ENCODE results near the gene WASF2. TPM values are rescaled to one million over a fixed set of nuclear protein-coding genes. Genes with fewer than 3 reads are reported as not detected.
"Not testable (repeated sequence)": the region's sequence is repeated elsewhere in the genome, so short reads cannot be mapped to it uniquely, and the experiment has no call there.

WASF2 gene
- total RNA-seq, 1 donor from 2014 or later, result 35.0 TPM

DNA sequence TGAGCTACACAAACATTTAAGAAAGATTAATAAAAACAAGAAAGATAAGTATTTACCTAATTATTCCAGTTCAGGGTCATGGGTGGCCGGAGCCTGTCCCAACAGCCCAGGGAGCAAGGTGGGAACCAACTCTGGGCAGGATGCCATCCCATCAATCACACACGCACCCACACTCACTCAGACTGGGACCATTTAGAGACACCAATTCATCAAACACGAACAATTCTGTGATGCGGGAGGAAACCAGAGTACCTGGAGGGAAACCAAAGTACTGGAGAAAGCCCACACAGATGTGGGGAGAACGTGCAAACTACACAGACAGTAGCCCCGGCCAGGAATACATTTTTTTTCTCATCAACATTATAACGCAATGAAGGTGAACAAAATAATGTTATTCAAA, 16.2 kb downstream of the WASF2 start:
- Histone ChIP-seq H3K79me2 (ENCODE audit: low read depth) (peaks cover 92% of the 10 kb centered on the region), H3K36me3 (no peaks in the 10 kb centered on the region), H4K20me1 (ENCODE audit: low read depth) (peaks cover 43% of the 10 kb centered on the region), H3K27ac (no peak overlapping the region), H3K4me2 (no peak overlapping the region), H3K9me3 (ENCODE audit: low read depth) (no peaks in the 10 kb centered on the region), H3K4me1 (no peaks in the 10 kb centered on the region), H3K27me3 (no peaks in the 10 kb centered on the region), H3K9ac (no peak overlapping the region), H3K4me3 (no peak overlapping the region), H2AFZ (replicated peaks) (no peak overlapping the region), H3F3A (ENCODE audit: low read depth) (peaks cover 8% of the 10 kb centered on the region)
- H3K9me3 Mint-ChIP-seq, result peaks cover 23% of the 10 kb centered on the region
- H3K27me3 Mint-ChIP-seq (ENCODE audit: insufficient read depth, low read depth), result peaks cover 4% of the 10 kb centered on the region
- no peak for DNase-seq (ENCODE audit: low spot score)
- TF ChIP-seq EZH2phosphoT487 (IDR thresholded peaks at IDR 0.05) (no peak), EZH2 (IDR thresholded peaks at IDR 0.05) (no peak)
- TF ChIP-seq, protein P1, sequence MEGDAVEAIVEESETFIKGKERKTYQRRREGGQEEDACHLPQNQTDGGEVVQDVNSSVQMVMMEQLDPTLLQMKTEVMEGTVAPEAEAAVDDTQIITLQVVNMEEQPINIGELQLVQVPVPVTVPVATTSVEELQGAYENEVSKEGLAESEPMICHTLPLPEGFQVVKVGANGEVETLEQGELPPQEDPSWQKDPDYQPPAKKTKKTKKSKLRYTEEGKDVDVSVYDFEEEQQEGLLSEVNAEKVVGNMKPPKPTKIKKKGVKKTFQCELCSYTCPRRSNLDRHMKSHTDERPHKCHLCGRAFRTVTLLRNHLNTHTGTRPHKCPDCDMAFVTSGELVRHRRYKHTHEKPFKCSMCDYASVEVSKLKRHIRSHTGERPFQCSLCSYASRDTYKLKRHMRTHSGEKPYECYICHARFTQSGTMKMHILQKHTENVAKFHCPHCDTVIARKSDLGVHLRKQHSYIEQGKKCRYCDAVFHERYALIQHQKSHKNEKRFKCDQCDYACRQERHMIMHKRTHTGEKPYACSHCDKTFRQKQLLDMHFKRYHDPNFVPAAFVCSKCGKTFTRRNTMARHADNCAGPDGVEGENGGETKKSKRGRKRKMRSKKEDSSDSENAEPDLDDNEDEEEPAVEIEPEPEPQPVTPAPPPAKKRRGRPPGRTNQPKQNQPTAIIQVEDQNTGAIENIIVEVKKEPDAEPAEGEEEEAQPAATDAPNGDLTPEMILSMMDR (IDR thresholded peaks at IDR 0.05), result no peak
- no peak overlapping the region for H3K4me3 Mint-ChIP-seq
- H3K27ac Mint-ChIP-seq, result no peak overlapping the region
- H3K36me3 Mint-ChIP-seq, result peaks cover 41% of the 10 kb centered on the region
- peaks cover 14% of the 10 kb centered on the region for H3K4me1 Mint-ChIP-seq

GRCh38 chr1:27472098-27472497, 17.9 kb downstream of the WASF2 start:
- not testable (repeated sequence) for H3K27ac ChIP-seq; H3K9ac ChIP-seq; DNase-seq (ENCODE audit: low spot score); H3K4me1 ChIP-seq; H3K9me3 ChIP-seq (ENCODE audit: low read depth); H3K36me3 ChIP-seq; H3K4me2 ChIP-seq; H2AFZ ChIP-seq (replicated peaks); H3K4me3 Mint-ChIP-seq; H3K27ac Mint-ChIP-seq; H3K4me3 ChIP-seq; H3K27me3 ChIP-seq; H3F3A ChIP-seq (ENCODE audit: low read depth); H3K27me3 Mint-ChIP-seq (ENCODE audit: insufficient read depth, low read depth)
- Histone ChIP-seq H4K20me1 (ENCODE audit: low read depth) (peaks cover 41% of the 10 kb centered on the region), H3K79me2 (ENCODE audit: low read depth) (peaks cover 95% of the 10 kb centered on the region)
- Mint-ChIP-seq H3K4me1 (peaks cover 14% of the 10 kb centered on the region), H3K36me3 (peaks cover 43% of the 10 kb centered on the region), H3K9me3 (peaks cover 23% of the 10 kb centered on the region)

- H3K27ac ChIP-seq, result no peak overlapping the region
- Mint-ChIP-seq H3K27me3 (ENCODE audit: insufficient read depth, low read depth) (peaks cover 4% of the 10 kb centered on the region), H3K4me1 (peaks cover 8% of the 10 kb centered on the region), H3K4me3 (no peak overlapping the region), H3K9me3 (peaks cover 23% of the 10 kb centered on the region), H3K27ac (no peak overlapping the region), H3K36me3 (peaks cover 39% of the 10 kb centered on the region)
- H2AFZ ChIP-seq (replicated peaks), result no peak overlapping the region
- H3K9ac ChIP-seq, result no peak overlapping the region
- peaks cover under 1% of the 10 kb centered on the region for H3F3A ChIP-seq (ENCODE audit: low read depth)
- no peak overlapping the region for H3K4me3 ChIP-seq
- no peaks in the 10 kb centered on the region for H3K4me1 ChIP-seq
- no peaks in the 10 kb centered on the region for H3K9me3 ChIP-seq (ENCODE audit: low read depth)
- no peaks in the 10 kb centered on the region for H3K36me3 ChIP-seq
- no peak overlapping the region for H3K4me2 ChIP-seq
- TF ChIP-seq EZH2 (IDR thresholded peaks at IDR 0.05) (no peak), EZH2phosphoT487 (IDR thresholded peaks at IDR 0.05) (no peak)
- TF ChIP-seq, protein P1 (IDR thresholded peaks at IDR 0.05), result no peak
- H3K27me3 ChIP-seq, result no peaks in the 10 kb centered on the region
- DNase-seq (ENCODE audit: low spot score), result no peak
- peaks cover 34% of the 10 kb centered on the region for H4K20me1 ChIP-seq (ENCODE audit: low read depth)
- peaks cover 95% of the 10 kb centered on the region for H3K79me2 ChIP-seq (ENCODE audit: low read depth)
Observed at GRCh38 chr1:27471477-27471876, 18.5 kb downstream of the WASF2 start.

GRCh38 chr1:27469334-27469733, 20.6 kb downstream of the WASF2 start:
- Mint-ChIP-seq H3K4me3 (no peak overlapping the region), H3K27ac (no peak overlapping the region), H3K36me3 (peaks cover 47% of the 10 kb centered on the region), H3K9me3 (peaks cover 33% of the 10 kb centered on the region), H3K4me1 (peaks cover 4% of the 10 kb centered on the region), H3K27me3 (ENCODE audit: insufficient read depth, low read depth) (peaks cover 4% of the 10 kb centered on the region)
- DNase-seq (ENCODE audit: low spot score), result no peak
- Histone ChIP-seq H3K27ac (no peak overlapping the region), H3K27me3 (no peaks in the 10 kb centered on the region), H3K9ac (no peak overlapping the region), H3F3A (ENCODE audit: low read depth) (peaks cover 6% of the 10 kb centered on the region), H3K4me1 (no peaks in the 10 kb centered on the region), H3K4me3 (no peak overlapping the region), H4K20me1 (ENCODE audit: low read depth) (peaks cover 16% of the 10 kb centered on the region), H3K4me2 (no peak overlapping the region), H3K36me3 (no peaks in the 10 kb centered on the region), H3K9me3 (ENCODE audit: low read depth) (no peaks in the 10 kb centered on the region), H3K79me2 (ENCODE audit: low read depth) (peaks cover 95% of the 10 kb centered on the region), H2AFZ (replicated peaks) (no peak overlapping the region)
- TF ChIP-seq EZH2 (IDR thresholded peaks at IDR 0.05), result no peak
- TF ChIP-seq, protein P1 (IDR thresholded peaks at IDR 0.05), result no peak
- no peak for TF ChIP-seq EZH2phosphoT487 (IDR thresholded peaks at IDR 0.05)

DNA sequence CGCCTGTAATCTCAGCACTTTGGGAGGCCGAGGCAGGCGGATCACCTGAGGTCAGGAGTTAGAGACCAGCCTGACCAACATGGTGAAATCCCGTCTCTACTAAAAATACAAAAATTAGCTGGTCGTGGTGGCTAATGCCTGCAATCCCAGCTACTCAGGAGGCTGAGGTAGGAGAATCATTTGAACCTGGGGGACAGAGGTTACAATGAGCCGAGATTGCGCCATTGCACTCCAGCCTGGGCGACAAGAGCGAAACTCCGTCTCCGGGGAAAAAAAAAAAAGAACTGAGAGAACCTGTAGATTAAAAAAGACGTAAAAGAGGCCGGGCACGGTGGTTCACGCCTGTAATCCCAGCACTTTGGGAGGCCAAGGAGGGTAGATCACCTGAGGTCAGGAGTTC, 21.6 kb downstream of the WASF2 start:
- not testable (repeated sequence) for H4K20me1 ChIP-seq (ENCODE audit: low read depth)

More for the DNA sequence above, 21.6 kb downstream of the WASF2 start:
- H3K9me3 ChIP-seq (ENCODE audit: low read depth); H3K36me3 ChIP-seq; H3K4me1 ChIP-seq; H3K9ac ChIP-seq; H3K27ac Mint-ChIP-seq; H3K27me3 Mint-ChIP-seq (ENCODE audit: insufficient read depth, low read depth); H3K4me3 Mint-ChIP-seq; H3K4me2 ChIP-seq; H3K27me3 ChIP-seq; H3K4me1 Mint-ChIP-seq; H2AFZ ChIP-seq (replicated peaks); H3K27ac ChIP-seq; H3F3A ChIP-seq (ENCODE audit: low read depth); DNase-seq (ENCODE audit: low spot score); H3K4me3 ChIP-seq: not testable (repeated sequence)
- H3K9me3 Mint-ChIP-seq, result peaks cover 33% of the 10 kb centered on the region
- H3K36me3 Mint-ChIP-seq, result peaks cover 43% of the 10 kb centered on the region
- H3K79me2 ChIP-seq (ENCODE audit: low read depth), result peaks cover 94% of the 10 kb centered on the region

All from neural progenitor cell (in vitro differentiated cells).